Ectodermal cell (in vitro differentiated cells): ENCODE measurements around the gene MPZL3.

ENCODE experiments used
- H3K27ac ChIP-seq: 2 replicates; pipeline ENCODE4 v1.7.0; 2013; ENCODE audit warnings: mild to moderate bottlenecking, low read depth, low read length; ENCODE audit not compliant: insufficient read depth, poor library complexity, severe bottlenecking
- H3K27me3 ChIP-seq: 2 replicates; pipeline ENCODE4 v1.7.0; 2013; ENCODE audit warnings: mild to moderate bottlenecking, low read length; ENCODE audit not compliant: insufficient read depth, control insufficient read depth, poor library complexity, severe bottlenecking
- H3K36me3 ChIP-seq: one replicate; pipeline ENCODE4 v1.7.0; 2013; ENCODE audit warnings: low read length; ENCODE audit not compliant: control insufficient read depth, insufficient read depth
- H3K4me1 ChIP-seq: one replicate; pipeline ENCODE4 v1.7.0; 2013; ENCODE audit warnings: low read length; ENCODE audit not compliant: control insufficient read depth, insufficient read depth
- H3K4me3 ChIP-seq: 2 replicates; pipeline ENCODE4 v1.7.0; 2013; ENCODE audit warnings: low read depth, low read length, control low read depth; ENCODE audit not compliant: insufficient read depth
- H3K9me3 ChIP-seq: 2 replicates; pipeline ENCODE4 v1.7.0; 2013; ENCODE audit warnings: mild to moderate bottlenecking, low read length, moderate library complexity; ENCODE audit not compliant: control insufficient read depth
- WGBS, 2 experiments: methylation state at CpG; one replicate each; pipeline ENCODE4 v1.1.7; 2013; ENCODE audit warnings: missing lambda C conversion rate in 2 of 2; 5-methylcytosine and 5-hydroxymethylcytosine counted together

The MPZL3 gene

GRCh38 chr11:118233850-118234249, 18.3 kb downstream of the MPZL3 start:
- Histone ChIP-seq H3K36me3 (no peaks in the 10 kb centered on the region), H3K4me1 (no peaks in the 10 kb centered on the region), H3K9me3 (no peaks in the 10 kb centered on the region), H3K27ac (no peak overlapping the region), H3K27me3 (no peaks in the 10 kb centered on the region), H3K4me3 (no peak overlapping the region)
- WGBS, 2 experiments, result 94 to 97% methylated on average over 1 of the region's 1 CpG

- H3K36me3 ChIP-seq, result no peaks in the 10 kb centered on the region
- H3K4me3 ChIP-seq, result no peak overlapping the region
- WGBS, 2 experiments, result 83 to 94% methylated on average over 5 of the region's 5 CpGs
- H3K27me3 ChIP-seq, result no peaks in the 10 kb centered on the region
- no peaks in the 10 kb centered on the region for H3K9me3 ChIP-seq
- no peaks in the 10 kb centered on the region for H3K4me1 ChIP-seq
- no peak overlapping the region for H3K27ac ChIP-seq
Measured at GRCh38 chr11:118233377-118233776, 18.8 kb downstream of the MPZL3 start.

DNA sequence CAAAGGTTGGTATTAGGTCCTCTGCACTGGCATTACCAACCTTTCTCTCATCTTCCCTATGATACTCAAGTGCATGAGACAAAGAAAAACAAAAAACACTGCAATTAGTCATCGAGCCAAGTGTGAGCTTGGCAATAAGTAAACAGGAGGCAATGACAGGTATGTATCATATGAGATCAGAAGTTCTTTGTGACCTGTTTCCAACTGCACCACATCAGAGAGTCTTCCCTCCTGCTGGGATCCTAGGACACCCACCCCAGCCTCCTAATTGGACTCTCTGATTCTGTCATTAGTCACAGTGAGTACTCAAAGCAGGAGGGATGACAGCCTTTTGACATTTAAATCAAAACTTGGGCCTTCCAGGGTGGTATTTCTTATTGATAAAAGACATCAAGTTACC, 19.5 kb downstream of the MPZL3 start:
- no peaks in the 10 kb centered on the region for H3K27me3 ChIP-seq
- H3K4me3 ChIP-seq, result no peak overlapping the region
- H3K9me3 ChIP-seq, result no peaks in the 10 kb centered on the region
- no peaks in the 10 kb centered on the region for H3K36me3 ChIP-seq
- 89 to 96% methylated on average over 1 of the region's 1 CpG for WGBS, 2 experiments
- no peaks in the 10 kb centered on the region for H3K4me1 ChIP-seq
- H3K27ac ChIP-seq, result no peak overlapping the region

- Histone ChIP-seq H3K9me3 (no peaks in the 10 kb centered on the region), H3K27me3 (no peaks in the 10 kb centered on the region), H3K4me1 (no peaks in the 10 kb centered on the region), H3K4me3 (no peak overlapping the region), H3K27ac (no peak overlapping the region), H3K36me3 (no peaks in the 10 kb centered on the region)
Measured at GRCh38 chr11:118231461-118231860, 20.7 kb downstream of the MPZL3 start.

GRCh38 chr11:118230088-118230487, 22.1 kb downstream of the MPZL3 start:
- no peaks in the 10 kb centered on the region for H3K4me1 ChIP-seq
- H3K36me3 ChIP-seq, result no peaks in the 10 kb centered on the region
- WGBS, 2 experiments, result 95 to 100% methylated on average over 3 of the region's 3 CpGs
- H3K27ac ChIP-seq, result no peak overlapping the region
- no peaks in the 10 kb centered on the region for H3K9me3 ChIP-seq
- no peak overlapping the region for H3K4me3 ChIP-seq
- no peaks in the 10 kb centered on the region for H3K27me3 ChIP-seq

DNA sequence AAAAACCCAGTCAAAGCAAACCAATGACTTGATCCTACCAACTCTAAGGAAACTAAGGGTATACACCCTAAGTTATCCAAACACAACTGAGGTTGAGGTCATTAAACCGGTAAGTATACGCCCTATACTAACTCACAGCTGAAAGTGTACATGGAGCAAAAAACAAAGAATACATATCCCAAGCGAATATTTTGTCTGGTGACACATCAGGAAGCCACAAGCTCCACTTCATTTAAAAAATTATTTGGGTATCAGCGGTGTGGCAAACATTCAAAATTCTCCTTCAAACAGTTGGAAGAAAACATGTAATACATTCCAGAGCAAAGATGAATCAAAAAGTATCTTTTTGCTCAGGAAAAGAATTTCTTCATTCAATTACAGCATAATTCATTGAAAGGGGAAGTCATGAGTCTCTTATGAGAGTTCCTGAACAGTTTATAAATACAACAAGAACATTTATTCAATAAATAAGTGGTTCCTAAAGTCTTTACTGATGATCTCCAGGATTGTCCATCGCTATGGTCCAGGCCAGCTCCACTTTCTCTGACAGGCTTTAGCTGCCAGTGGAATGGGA, 22.8 kb downstream of the MPZL3 start:
- H3K27ac ChIP-seq, result no peak overlapping the region
- H3K4me1 ChIP-seq, result no peaks in the 10 kb centered on the region
- H3K36me3 ChIP-seq, result no peaks in the 10 kb centered on the region
- H3K9me3 ChIP-seq, result no peaks in the 10 kb centered on the region
- no peak overlapping the region for H3K4me3 ChIP-seq
- H3K27me3 ChIP-seq, result no peaks in the 10 kb centered on the region
- 95 to 97% methylated on average over 5 of the region's 5 CpGs for WGBS, 2 experiments

GRCh38 chr11:118227865-118228785, 24.0 kb downstream of the MPZL3 start:
- Histone ChIP-seq H3K27me3 (no peaks in the 10 kb centered on the region), H3K4me3 (no peak overlapping the region), H3K36me3 (no peaks in the 10 kb centered on the region), H3K27ac (no peak overlapping the region), H3K4me1 (no peaks in the 10 kb centered on the region), H3K9me3 (no peaks in the 10 kb centered on the region)
- WGBS, 2 experiments, result 94 to 96% methylated on average over 7 of the region's 8 CpGs

DNA sequence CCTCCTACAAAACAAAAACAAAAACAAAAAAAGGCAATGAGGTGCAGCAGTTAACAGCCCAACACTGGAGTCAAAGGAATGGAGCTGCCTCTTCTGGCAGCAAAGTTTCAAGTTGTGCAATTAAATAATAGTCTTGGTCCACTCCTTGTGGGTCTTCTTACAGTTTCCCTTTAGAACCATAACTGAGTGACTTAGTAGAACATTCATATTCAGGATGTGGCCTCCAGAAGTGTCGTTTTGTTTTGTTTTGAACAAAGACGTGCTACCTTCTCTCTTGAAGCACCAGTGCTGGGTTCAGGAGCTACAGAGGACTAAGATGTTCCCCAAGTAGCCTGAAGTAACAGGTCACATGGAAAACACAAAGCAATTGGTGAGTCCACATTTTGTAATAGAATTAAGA, 25.4 kb downstream of the MPZL3 start:
- H3K27ac ChIP-seq, result no peak overlapping the region
- WGBS, 2 experiments, result 90 to 93% methylated on average over 2 of the region's 2 CpGs

GRCh38 chr11:118226296-118226695, 25.9 kb downstream of the MPZL3 start:
- WGBS, 2 experiments, result 91 to 92% methylated on average over 7 of the region's 7 CpGs
- no peaks in the 10 kb centered on the region for H3K4me1 ChIP-seq
- H3K27ac ChIP-seq, result no peak overlapping the region
- no peak overlapping the region for H3K4me3 ChIP-seq
- H3K36me3 ChIP-seq, result no peaks in the 10 kb centered on the region
- H3K27me3 ChIP-seq, result no peaks in the 10 kb centered on the region
- H3K9me3 ChIP-seq, result no peaks in the 10 kb centered on the region

More for the DNA sequence above, 25.4 kb downstream of the MPZL3 start:
- no peaks in the 10 kb centered on the region for H3K27me3 ChIP-seq
- H3K9me3 ChIP-seq, result no peaks in the 10 kb centered on the region
- no peaks in the 10 kb centered on the region for H3K4me1 ChIP-seq
- no peaks in the 10 kb centered on the region for H3K36me3 ChIP-seq
- no peak overlapping the region for H3K4me3 ChIP-seq

GRCh38 chr11:118224511-118225188, 27.5 kb downstream of the MPZL3 start, which contains the start of gene JAML:
JAML (minus strand) TSS chr11:118225011; CDS start chr11:118214866, 10,145 bp downstream.
- WGBS, 2 experiments, result 87 to 88% methylated on average over 6 of the region's 6 CpGs
- Histone ChIP-seq H3K36me3 (no peaks in the 10 kb centered on the region), H3K27ac (no peak within 1 kb of the TSS), H3K4me1 (no peaks in the 10 kb centered on the region), H3K27me3 (no peaks in the 10 kb centered on the region), H3K4me3 (no peak within 1 kb of the TSS), H3K9me3 (no peaks in the 10 kb centered on the region)
